GM23248 (cell line): ENCODE data around the gene TAF4. TPM values are rescaled to one million over a fixed set of nuclear protein-coding genes. Genes with fewer than 3 reads are reported as not detected.
"Not testable (repeated sequence)": the region's sequence is repeated elsewhere in the genome, so short reads cannot be mapped to it uniquely, and the experiment has no call there.

Experiments used
- DNase-seq: peaks from one replicate; pipeline ENCODE4 v3.0.0-alpha.2; 2015
- H2AFZ ChIP-seq: fragments of 200-600 bp; sonication (generic); 2 replicates; pipeline ENCODE4 v1.6.1; 2016; ENCODE audit warnings: antibody characterized with exemption
- H3F3A ChIP-seq: fragments of 200-600 bp; sonication (generic); 2 replicates; pipeline ENCODE4 v1.6.1; 2016; ENCODE audit warnings: mild to moderate bottlenecking, antibody characterized with exemption, mixed run types; ENCODE audit not compliant: insufficient read depth
- H3K27ac ChIP-seq: fragments of 200-600 bp; sonication (generic); 2 replicates; pipeline ENCODE4 v1.5.1; 2016; ENCODE audit warnings: mild to moderate bottlenecking
- H3K27me3 ChIP-seq: fragments of 200-600 bp; sonication (generic); replicated peaks from 2 replicates; pipeline ENCODE4 v1.6.1; 2016; ENCODE audit warnings: mild to moderate bottlenecking; ENCODE audit not compliant: insufficient read depth
- H3K36me3 ChIP-seq: fragments of 200-600 bp; sonication (generic); 2 replicates; pipeline ENCODE4 v1.6.1; 2016; ENCODE audit warnings: low read depth, mild to moderate bottlenecking
- H3K4me1 ChIP-seq: fragments of 200-600 bp; sonication (generic); 2 replicates; pipeline ENCODE4 v1.6.1; 2016; ENCODE audit warnings: mild to moderate bottlenecking; ENCODE audit not compliant: insufficient read depth
- H3K4me2 ChIP-seq: fragments of 200-600 bp; sonication (generic); one replicate; pipeline ENCODE4 v1.6.1; 2016; ENCODE audit warnings: mild to moderate bottlenecking; ENCODE audit not compliant: unreplicated experiment
- H3K4me3 ChIP-seq: fragments of 200-600 bp; sonication (generic); 2 replicates; pipeline ENCODE4 v1.5.1; 2016; ENCODE audit warnings: mild to moderate bottlenecking
- H3K79me2 ChIP-seq: fragments of 200-600 bp; sonication (generic); 2 replicates; pipeline ENCODE4 v1.6.1; 2016; ENCODE audit warnings: mild to moderate bottlenecking; ENCODE audit not compliant: insufficient read depth
- H3K9ac ChIP-seq: fragments of 200-600 bp; sonication (generic); 2 replicates; pipeline ENCODE4 v1.6.1; 2016; ENCODE audit warnings: mild to moderate bottlenecking
- H3K9me2 ChIP-seq: fragments of 200-600 bp; sonication (generic); 2 replicates; pipeline ENCODE4 v1.6.1; 2016; ENCODE audit warnings: mixed run types, mild to moderate bottlenecking, moderate library complexity; ENCODE audit not compliant: insufficient read depth
- H3K9me3 ChIP-seq: fragments of 200-600 bp; sonication (generic); one replicate; pipeline ENCODE4 v1.6.1; 2017; ENCODE audit warnings: low read depth
- H4K20me1 ChIP-seq: fragments of 200-600 bp; sonication (generic); 2 replicates; pipeline ENCODE4 v1.6.0; 2016; ENCODE audit not compliant: insufficient read depth
- EZH2 ChIP-seq: fragments of 200-600 bp; sonication (generic); IDR thresholded peaks from 2 replicates; pipeline ENCODE4 v1.6.1; 2018; ENCODE audit warnings: antibody characterized with exemption, mild to moderate bottlenecking; ENCODE audit not compliant: insufficient read depth, poor library complexity, severe bottlenecking
- EZH2phosphoT487 ChIP-seq: fragments of 200-600 bp; sonication (generic); IDR thresholded peaks from 2 replicates; pipeline ENCODE4 v1.6.1; 2018; ENCODE audit warnings: antibody characterized with exemption, moderate library complexity, mild to moderate bottlenecking, low read depth; ENCODE audit not compliant: insufficient read depth
- WGBS, 2 experiments: methylation state at CpG; one replicate each; pipeline ENCODE4 v1.1.6; 2015 to 2017; ENCODE audit warnings: low lambda C conversion rate in 2 of 2, low coverage in 1 of 2; ENCODE audit errors: missing lambda C conversion rate in 2 of 2; 5-methylcytosine and 5-hydroxymethylcytosine counted together
- in situ Hi-C: fragments of 300-500 bp; cut with MboI; formaldehyde crosslinking; loops from 2 replicates; pipeline ENCODE4 v1.15.0; 2020
- polyA plus RNA-seq: library from polyadenylated mRNA; unstranded; fragments of >200 nt; fragmentation: Nextera tagmentation; extraction: Ambion mirVana; gene quantifications from 2 replicates; pipeline ENCODE4 v1.2.1, GENCODE V29; 2016
- total RNA-seq: library from RNA; depleted of rRNA; stranded (reverse); fragments of >200 nt; shearing (Covaris generic); gene quantifications from 2 replicates; pipeline ENCODE4 v1.2.3, GENCODE V29; 2014

Gene TAF4
- total and polyA plus RNA-seq, 2 experiments from 2014 or later: 1.4 to 2.9 TPM

GRCh38 chr20:61948586-61949362, 116.9 kb downstream of the TAF4 start:
- H3K9me3 ChIP-seq: no peaks in the 10 kb centered on the region
- WGBS, 2 experiments: 69% methylated on average over 12 to 22 of the region's 22 CpGs
- H3F3A ChIP-seq: no peaks in the 10 kb centered on the region
- no peak overlapping the region for H3K4me2 ChIP-seq
- no peak overlapping the region for H3K27ac ChIP-seq
- no peaks in the 10 kb centered on the region for H3K79me2 ChIP-seq
- H3K9ac ChIP-seq: no peak overlapping the region
- no peak overlapping the region for H3K4me3 ChIP-seq
- no peaks in the 10 kb centered on the region for H3K27me3 ChIP-seq
- no peak for DNase-seq
- no peak overlapping the region for H2AFZ ChIP-seq
- TF ChIP-seq EZH2 (no peak), EZH2phosphoT487 (no peak)
- H3K36me3 ChIP-seq: no peaks in the 10 kb centered on the region
- H4K20me1 ChIP-seq: no peaks in the 10 kb centered on the region
- H3K9me2 ChIP-seq: no peaks in the 10 kb centered on the region
- H3K4me1 ChIP-seq: no peaks in the 10 kb centered on the region
- in situ Hi-C loops: no loop called here

GRCh38 chr20:61948056-61948455, 117.6 kb downstream of the TAF4 start:
- H3K9me3 ChIP-seq, H3K4me3 ChIP-seq, H3K4me2 ChIP-seq, H3F3A ChIP-seq, H3K79me2 ChIP-seq, H3K4me1 ChIP-seq, H3K9me2 ChIP-seq, H3K27me3 ChIP-seq, in situ Hi-C loops, DNase-seq, H4K20me1 ChIP-seq, H3K9ac ChIP-seq, H3K27ac ChIP-seq, H3K36me3 ChIP-seq, H2AFZ ChIP-seq: not testable (repeated sequence)
- WGBS, 2 experiments: 66% methylated on average over 26 of the region's 28 CpGs; no CpG with 5 or more reads in 1 of the 2 experiments

- H3K4me3 ChIP-seq, H3K9me3 ChIP-seq, H3K79me2 ChIP-seq, H3K27ac ChIP-seq, H3K4me1 ChIP-seq, H3K4me2 ChIP-seq, H3K9ac ChIP-seq, H3K9me2 ChIP-seq, H3F3A ChIP-seq, H3K36me3 ChIP-seq, DNase-seq, H4K20me1 ChIP-seq, H2AFZ ChIP-seq, in situ Hi-C loops, H3K27me3 ChIP-seq: not testable (repeated sequence)
- WGBS, 2 experiments: 49% methylated on average over 7 of the region's 29 CpGs; no CpG with 5 or more reads in 1 of the 2 experiments
Observed at GRCh38 chr20:61945495-61945894, 120.2 kb downstream of the TAF4 start.

- in situ Hi-C loops: not testable (repeated sequence)
Observed at GRCh38 chr20:61944967-61945366, 120.7 kb downstream of the TAF4 start.

GRCh38 chr20:61942526-61942925, 123.2 kb downstream of the TAF4 start:
- H3K4me3 ChIP-seq: no peak overlapping the region
- 54 to 73% methylated on average over 6 to 9 of the region's 9 CpGs for WGBS, 2 experiments
- no peak for DNase-seq

More at GRCh38 chr20:61944967-61945366, 120.7 kb downstream of the TAF4 start:
- not testable (repeated sequence) for H3K36me3 ChIP-seq, DNase-seq, H3K27me3 ChIP-seq, H2AFZ ChIP-seq, H3K27ac ChIP-seq, H4K20me1 ChIP-seq, H3K4me3 ChIP-seq, H3F3A ChIP-seq, H3K9me2 ChIP-seq, H3K4me2 ChIP-seq, H3K4me1 ChIP-seq, H3K9ac ChIP-seq, H3K9me3 ChIP-seq, H3K79me2 ChIP-seq
- 64 to 87% methylated on average over 10 to 17 of the region's 34 CpGs for WGBS, 2 experiments

More at GRCh38 chr20:61942526-61942925, 123.2 kb downstream of the TAF4 start:
- Histone ChIP-seq H3K27me3 (no peaks in the 10 kb centered on the region), H3K9me2 (no peaks in the 10 kb centered on the region), H3K9me3 (no peaks in the 10 kb centered on the region), H3K4me1 (no peaks in the 10 kb centered on the region), H3F3A (no peaks in the 10 kb centered on the region), H3K9ac (no peak overlapping the region), H3K27ac (no peak overlapping the region), H3K36me3 (no peaks in the 10 kb centered on the region), H2AFZ (no peak overlapping the region), H3K79me2 (no peaks in the 10 kb centered on the region), H3K4me2 (no peak overlapping the region), H4K20me1 (no peaks in the 10 kb centered on the region)
- in situ Hi-C loops: no loop called here
- TF ChIP-seq EZH2: no peak
- no peak for TF ChIP-seq EZH2phosphoT487
